Sigmoid colon (tissue), 4 donors: ENCODE results near the gene MYPN.

Source experiments
- CTCF ChIP-seq, 4 experiments: fragments of 450-650 bp in 3 of 4; fragments of 200-600 bp in 1 of 4; IDR thresholded peaks; one replicate each; pipeline ENCODE4 v1.5.1; 2016 to 2019; ENCODE audit warnings: antibody characterized with exemption in 4 of 4, mild to moderate bottlenecking in 3 of 4, moderate library complexity in 2 of 4
- POLR2A ChIP-seq, 2 donors: fragments of 450-650 bp; IDR thresholded peaks; one replicate each; pipeline ENCODE4 v1.6.1; 2016; ENCODE audit warnings: antibody characterized with exemption in 2 of 2, mild to moderate bottlenecking in 2 of 2, moderate library complexity in 2 of 2
- POLR2AphosphoS5 ChIP-seq, 4 donors: sonication (generic); formaldehyde crosslinking; IDR thresholded peaks; one replicate each; pipeline ENCODE4 v1.6.1; 2017; ENCODE audit warnings: antibody characterized with exemption in 4 of 4

- no peak for TF ChIP-seq CTCF (IDR thresholded peaks at IDR 0.05)
- TF ChIP-seq POLR2A (IDR thresholded peaks at IDR 0.05): no peak
- TF ChIP-seq POLR2AphosphoS5 (IDR thresholded peaks at IDR 0.05): no peak
Measured at GRCh38 chr10:68179016-68179415, 69.7 kb downstream of the MYPN start.
